ENCODE results near the gene TEX55.

DNA sequence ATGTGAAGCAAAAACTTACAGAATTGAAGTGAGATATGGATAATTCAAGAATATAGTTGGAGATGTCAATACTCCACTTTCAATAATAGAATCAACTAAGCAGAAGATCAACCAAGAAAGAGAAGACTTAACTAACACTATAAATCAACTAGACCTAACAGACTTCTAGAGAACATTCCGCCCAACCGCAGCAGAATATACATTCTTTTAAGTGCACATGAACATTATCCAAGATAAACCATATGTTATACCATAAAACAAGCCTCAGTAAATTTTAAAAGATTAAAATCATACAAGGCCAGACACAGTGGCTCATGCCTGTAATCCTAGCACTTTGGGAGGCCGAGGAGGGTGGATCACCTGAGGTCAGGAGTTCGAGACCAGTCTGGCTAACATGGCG lies 5.5 kb upstream of the TEX55 start:
- TF ChIP-seq, protein P1, sequence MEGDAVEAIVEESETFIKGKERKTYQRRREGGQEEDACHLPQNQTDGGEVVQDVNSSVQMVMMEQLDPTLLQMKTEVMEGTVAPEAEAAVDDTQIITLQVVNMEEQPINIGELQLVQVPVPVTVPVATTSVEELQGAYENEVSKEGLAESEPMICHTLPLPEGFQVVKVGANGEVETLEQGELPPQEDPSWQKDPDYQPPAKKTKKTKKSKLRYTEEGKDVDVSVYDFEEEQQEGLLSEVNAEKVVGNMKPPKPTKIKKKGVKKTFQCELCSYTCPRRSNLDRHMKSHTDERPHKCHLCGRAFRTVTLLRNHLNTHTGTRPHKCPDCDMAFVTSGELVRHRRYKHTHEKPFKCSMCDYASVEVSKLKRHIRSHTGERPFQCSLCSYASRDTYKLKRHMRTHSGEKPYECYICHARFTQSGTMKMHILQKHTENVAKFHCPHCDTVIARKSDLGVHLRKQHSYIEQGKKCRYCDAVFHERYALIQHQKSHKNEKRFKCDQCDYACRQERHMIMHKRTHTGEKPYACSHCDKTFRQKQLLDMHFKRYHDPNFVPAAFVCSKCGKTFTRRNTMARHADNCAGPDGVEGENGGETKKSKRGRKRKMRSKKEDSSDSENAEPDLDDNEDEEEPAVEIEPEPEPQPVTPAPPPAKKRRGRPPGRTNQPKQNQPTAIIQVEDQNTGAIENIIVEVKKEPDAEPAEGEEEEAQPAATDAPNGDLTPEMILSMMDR (IDR thresholded peaks at IDR 0.05; ENCODE audit: borderline replicate concordance, extremely low read depth, low read length, poor library complexity, severe bottlenecking) = no peak
- no peak for TF ChIP-seq EZH2 (IDR thresholded peaks at IDR 0.05; ENCODE audit: borderline replicate concordance, low read depth, low read length, severe bottlenecking)
